ENCODE data around the gene MYO1G. TPM values are rescaled to one million over a fixed set of nuclear protein-coding genes. Genes with fewer than 3 reads are reported as not detected.
A peak's percentile ranks its signal among the peaks of the same experiment; 100 is the strongest.

MYO1G gene
- total and polyA plus RNA-seq, 9 of the 15 experiments (the other 6 are each of a cell fraction or from before 2014, with no cell fraction given), result 0.03 to 0.62 (median 0.13) TPM; not detected in 1

DNA sequence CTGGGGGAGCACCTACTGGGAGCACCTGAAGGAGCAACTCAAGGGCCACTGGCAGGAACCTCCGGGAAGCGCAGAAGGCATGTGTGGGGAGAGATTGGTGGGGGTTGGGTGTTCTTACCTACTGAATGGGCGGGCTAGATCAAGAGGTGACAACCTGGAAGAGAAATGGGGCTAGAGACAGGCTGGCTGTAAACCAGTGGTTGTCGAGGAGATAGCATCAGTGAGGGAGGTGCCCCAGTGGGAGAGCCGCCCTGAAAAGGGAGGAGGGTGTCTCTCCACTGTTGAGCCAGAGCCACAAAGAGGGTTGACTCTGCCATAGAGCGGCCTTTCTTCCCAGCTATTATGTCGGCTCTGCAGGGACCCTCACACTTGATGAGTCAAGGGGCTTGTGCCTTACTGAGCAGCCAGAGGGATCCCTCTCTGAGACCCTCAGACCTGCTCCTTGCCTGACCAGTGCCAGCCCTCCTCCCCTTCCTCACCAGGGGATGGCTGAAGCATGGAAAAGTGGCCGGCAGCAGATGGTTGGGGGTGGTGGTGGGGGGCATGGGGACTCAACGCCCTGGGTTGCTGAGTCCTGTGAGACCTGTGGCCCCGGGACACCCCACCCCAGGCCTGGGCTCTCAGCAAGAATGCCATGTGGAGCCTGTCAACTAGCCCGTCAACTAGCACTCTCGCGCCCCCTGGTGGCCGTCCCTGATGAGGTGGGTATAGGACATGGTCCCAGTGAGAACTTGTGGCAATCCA, 57.0 kb downstream of the MYO1G start (continued):
- TF ChIP-seq CTCFL (IDR thresholded peaks at IDR 0.05; ENCODE audit: borderline replicate concordance, insufficient read depth, low read depth, low read length, poor library complexity, severe bottlenecking) (peak; percentile 55), KDM5B (IDR thresholded peaks at IDR 0.05; ENCODE audit: insufficient replicate concordance, low read depth, low read length) (no peak), SNAPC5 (CRISPR knock-in tag; IDR thresholded peaks at IDR 0.05) (no peak), PPARD (CRISPR knock-in tag; IDR thresholded peaks at IDR 0.05) (no peak), HBP1 (CRISPR knock-in tag; IDR thresholded peaks at IDR 0.05) (no peak), PTBP1 (IDR thresholded peaks at IDR 0.05; ENCODE audit: low read depth, low read length) (no peak), SPI1 (IDR thresholded peaks at IDR 0.05; ENCODE audit: borderline replicate concordance, low read depth, low read length) (no peak), PTTG1 (tag; IDR thresholded peaks at IDR 0.05; ENCODE audit: low read depth) (no peak), KAT2B (IDR thresholded peaks at IDR 0.05; ENCODE audit: low read depth, low read length) (no peak), FOXA3 (CRISPR knock-in tag; conservative IDR thresholded peaks at IDR 0.05 in 1 of 2, IDR thresholded peaks at IDR 0.05 in 1 of 2) (no peak), EWSR1 (IDR thresholded peaks at IDR 0.05; ENCODE audit: borderline replicate concordance, low read depth, partially characterized antibody) (no peak), TAF15 (IDR thresholded peaks at IDR 0.05; ENCODE audit: low read depth, low read length) (no peak), MCM5 (IDR thresholded peaks at IDR 0.05; ENCODE audit: low read depth) (no peak), FOXP1 (CRISPR knock-in tag; IDR thresholded peaks at IDR 0.05) (no peak), CREB1 (IDR thresholded peaks at IDR 0.05) (no peak), CREB1 (CRISPR knock-in tag; IDR thresholded peaks at IDR 0.05) (no peak), KAT8 (IDR thresholded peaks at IDR 0.05; ENCODE audit: low read depth) (no peak)
- TF ChIP-seq, protein P1, sequence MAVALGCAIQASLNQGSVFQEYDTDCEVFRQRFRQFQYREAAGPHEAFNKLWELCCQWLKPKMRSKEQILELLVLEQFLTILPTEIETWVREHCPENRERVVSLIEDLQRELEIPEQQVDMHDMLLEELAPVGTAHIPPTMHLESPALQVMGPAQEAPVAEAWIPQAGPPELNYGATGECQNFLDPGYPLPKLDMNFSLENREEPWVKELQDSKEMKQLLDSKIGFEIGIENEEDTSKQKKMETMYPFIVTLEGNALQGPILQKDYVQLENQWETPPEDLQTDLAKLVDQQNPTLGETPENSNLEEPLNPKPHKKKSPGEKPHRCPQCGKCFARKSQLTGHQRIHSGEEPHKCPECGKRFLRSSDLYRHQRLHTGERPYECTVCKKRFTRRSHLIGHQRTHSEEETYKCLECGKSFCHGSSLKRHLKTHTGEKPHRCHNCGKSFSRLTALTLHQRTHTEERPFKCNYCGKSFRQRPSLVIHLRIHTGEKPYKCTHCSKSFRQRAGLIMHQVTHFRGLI (CRISPR knock-in tag; IDR thresholded peaks at IDR 0.05), result no peak
